ENCODE measurements around the gene GREB1L.
"Not testable (repeated sequence)": the region's sequence is repeated elsewhere in the genome, so short reads cannot be mapped to it uniquely, and the experiment has no call there.

Gene GREB1L

GRCh38 chr18:21306368-21306767 is 64.3 kb downstream of the GREB1L start:
- TF ChIP-seq, protein P1, sequence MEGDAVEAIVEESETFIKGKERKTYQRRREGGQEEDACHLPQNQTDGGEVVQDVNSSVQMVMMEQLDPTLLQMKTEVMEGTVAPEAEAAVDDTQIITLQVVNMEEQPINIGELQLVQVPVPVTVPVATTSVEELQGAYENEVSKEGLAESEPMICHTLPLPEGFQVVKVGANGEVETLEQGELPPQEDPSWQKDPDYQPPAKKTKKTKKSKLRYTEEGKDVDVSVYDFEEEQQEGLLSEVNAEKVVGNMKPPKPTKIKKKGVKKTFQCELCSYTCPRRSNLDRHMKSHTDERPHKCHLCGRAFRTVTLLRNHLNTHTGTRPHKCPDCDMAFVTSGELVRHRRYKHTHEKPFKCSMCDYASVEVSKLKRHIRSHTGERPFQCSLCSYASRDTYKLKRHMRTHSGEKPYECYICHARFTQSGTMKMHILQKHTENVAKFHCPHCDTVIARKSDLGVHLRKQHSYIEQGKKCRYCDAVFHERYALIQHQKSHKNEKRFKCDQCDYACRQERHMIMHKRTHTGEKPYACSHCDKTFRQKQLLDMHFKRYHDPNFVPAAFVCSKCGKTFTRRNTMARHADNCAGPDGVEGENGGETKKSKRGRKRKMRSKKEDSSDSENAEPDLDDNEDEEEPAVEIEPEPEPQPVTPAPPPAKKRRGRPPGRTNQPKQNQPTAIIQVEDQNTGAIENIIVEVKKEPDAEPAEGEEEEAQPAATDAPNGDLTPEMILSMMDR (conservative IDR thresholded peaks at IDR 0.05; ENCODE audit: control insufficient read depth, insufficient read depth, low read depth, low read length), result no peak
- no peak overlapping the region for H3K4me3 ChIP-seq (ENCODE audit: control insufficient read depth, low read depth, low read length)
- DNase-seq (ENCODE audit: low read depth), result no peak

DNA sequence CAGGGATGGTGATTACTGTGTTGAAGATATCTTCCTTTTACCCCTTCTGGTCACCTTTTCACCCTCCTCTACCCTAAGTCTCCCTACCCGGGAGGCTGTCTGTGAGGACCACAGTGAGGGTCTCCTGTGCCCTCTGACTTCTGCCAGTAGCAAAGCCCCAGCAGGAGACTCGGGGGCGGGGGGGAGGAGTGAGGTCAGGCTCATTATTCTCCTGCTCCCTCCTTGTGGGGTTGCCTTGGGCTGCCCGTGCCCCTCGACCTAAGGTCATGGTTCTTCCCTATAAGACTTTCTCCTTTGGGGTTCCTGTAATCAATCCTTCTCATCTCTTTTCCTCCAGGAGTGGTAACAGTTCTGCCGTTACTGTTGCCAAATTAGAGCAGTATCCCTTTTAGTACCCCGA is 65.5 kb downstream of the GREB1L start:
- H3K4me3 ChIP-seq (ENCODE audit: control insufficient read depth, low read depth, low read length), result no peak overlapping the region
- no peak for DNase-seq (ENCODE audit: low read depth)
- TF ChIP-seq, protein P1 (conservative IDR thresholded peaks at IDR 0.05; ENCODE audit: control insufficient read depth, insufficient read depth, low read depth, low read length), result no peak

GRCh38 chr18:21309248-21309647 is 67.2 kb downstream of the GREB1L start:
- H3K4me3 ChIP-seq (ENCODE audit: control insufficient read depth, low read depth, low read length), result no peak overlapping the region
- TF ChIP-seq, protein P1 (conservative IDR thresholded peaks at IDR 0.05; ENCODE audit: control insufficient read depth, insufficient read depth, low read depth, low read length), result no peak
- no peak for DNase-seq (ENCODE audit: low read depth)

DNA sequence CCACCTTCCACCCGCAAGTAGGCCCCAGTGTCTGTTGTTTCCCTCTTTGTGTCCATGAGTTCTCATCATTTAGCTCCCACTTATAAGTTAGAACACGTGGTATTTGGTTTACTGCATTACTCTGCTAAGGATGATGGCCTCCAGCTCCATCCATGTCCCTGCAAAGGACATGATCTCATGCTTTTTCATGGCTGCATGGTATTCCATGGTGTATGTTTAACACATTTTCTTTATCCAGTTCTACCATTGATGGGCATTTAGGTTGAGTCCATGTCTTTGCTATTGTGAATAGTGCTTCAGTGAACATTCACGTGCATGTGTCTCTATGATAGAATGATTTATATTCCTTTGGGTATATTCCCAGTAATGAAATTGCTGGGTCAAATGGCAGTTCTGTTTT is 69.9 kb downstream of the GREB1L start:
- DNase-seq (ENCODE audit: low read depth); H3K4me3 ChIP-seq (ENCODE audit: control insufficient read depth, low read depth, low read length): not testable (repeated sequence)

- TF ChIP-seq, protein P1 (conservative IDR thresholded peaks at IDR 0.05; ENCODE audit: control insufficient read depth, insufficient read depth, low read depth, low read length), result no peak
- H3K4me3 ChIP-seq (ENCODE audit: control insufficient read depth, low read depth, low read length), result no peak overlapping the region
- peak; percentile 41 for DNase-seq (ENCODE audit: low read depth)
These were observed 71.5 kb downstream of the GREB1L start for GRCh38 chr18:21313576-21313975.

DNA sequence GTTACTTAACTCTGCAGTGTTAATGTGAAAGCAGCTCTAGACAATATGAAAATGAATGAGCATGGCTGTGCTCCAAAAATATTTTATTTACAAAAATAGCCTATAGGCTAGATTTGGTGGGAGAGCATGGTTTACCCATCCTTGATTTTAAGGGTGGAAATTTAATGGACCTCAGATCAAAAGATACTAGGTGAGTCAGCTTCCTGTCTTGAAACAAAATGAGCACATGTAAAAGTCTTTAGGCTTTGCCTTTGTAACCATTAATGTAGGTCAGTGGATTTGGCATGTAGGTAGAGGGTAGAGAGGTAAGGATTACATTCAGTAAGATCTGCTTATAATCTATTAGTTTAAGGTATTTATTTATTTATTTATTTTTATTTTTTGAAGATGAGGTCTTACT is 72.7 kb downstream of the GREB1L start:
- DNase-seq (ENCODE audit: low read depth), result no peak
- TF ChIP-seq, protein P1 (conservative IDR thresholded peaks at IDR 0.05; ENCODE audit: control insufficient read depth, insufficient read depth, low read depth, low read length), result no peak
- H3K4me3 ChIP-seq (ENCODE audit: control insufficient read depth, low read depth, low read length), result no peak overlapping the region

DNA sequence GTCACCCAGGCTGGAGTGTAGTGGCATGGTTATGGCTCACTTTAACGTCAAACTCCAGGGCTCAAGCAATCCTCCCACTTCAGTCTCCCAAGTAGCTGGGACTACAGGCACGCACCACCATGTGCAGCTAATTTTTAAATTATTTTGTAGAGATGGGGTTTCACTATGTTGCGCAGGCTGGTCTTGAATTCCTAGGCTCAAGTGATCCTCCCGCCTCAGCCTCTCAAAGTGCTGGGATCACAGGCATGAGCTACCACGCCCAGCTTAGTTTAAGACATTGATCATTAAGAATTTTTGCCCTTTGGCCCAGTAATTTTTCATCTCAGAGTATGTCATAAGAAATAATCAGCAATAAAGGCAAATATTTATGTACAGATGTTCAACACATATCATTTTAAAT is 73.1 kb downstream of the GREB1L start:
- H3K4me3 ChIP-seq (ENCODE audit: control insufficient read depth, low read depth, low read length); DNase-seq (ENCODE audit: low read depth): not testable (repeated sequence)

- no peak for DNase-seq (ENCODE audit: low read depth)
- TF ChIP-seq, protein P1 (conservative IDR thresholded peaks at IDR 0.05; ENCODE audit: control insufficient read depth, insufficient read depth, low read depth, low read length), result no peak
- H3K4me3 ChIP-seq (ENCODE audit: control insufficient read depth, low read depth, low read length), result no peak overlapping the region
These were observed 73.7 kb downstream of the GREB1L start for GRCh38 chr18:21315741-21316197.
